ENCODE results near the gene LRBA.

LRBA gene

DNA sequence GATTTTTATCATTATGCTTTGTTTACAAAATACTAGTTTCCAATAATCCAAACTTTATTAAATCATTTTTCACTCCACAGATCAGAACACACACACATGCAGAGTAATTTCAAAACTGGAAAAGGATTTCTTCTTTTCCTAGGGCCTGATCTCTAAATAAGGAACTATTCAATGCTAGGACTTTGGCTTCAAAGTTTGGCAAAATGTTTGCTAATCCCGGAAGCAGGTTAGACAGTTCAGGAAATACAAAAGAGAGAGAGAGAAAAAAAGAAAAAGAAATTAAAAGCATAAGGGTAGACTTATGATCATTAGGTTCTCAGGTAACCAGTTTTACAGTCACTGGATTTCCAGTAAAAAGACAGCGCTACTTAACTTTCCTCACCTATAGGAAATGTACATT, 725.9 kb downstream of the LRBA start:
- in situ Hi-C loops (cut with MboI; ENCODE audit: low sequenced_read_pairs, unreplicated experiment): no loop called here

DNA sequence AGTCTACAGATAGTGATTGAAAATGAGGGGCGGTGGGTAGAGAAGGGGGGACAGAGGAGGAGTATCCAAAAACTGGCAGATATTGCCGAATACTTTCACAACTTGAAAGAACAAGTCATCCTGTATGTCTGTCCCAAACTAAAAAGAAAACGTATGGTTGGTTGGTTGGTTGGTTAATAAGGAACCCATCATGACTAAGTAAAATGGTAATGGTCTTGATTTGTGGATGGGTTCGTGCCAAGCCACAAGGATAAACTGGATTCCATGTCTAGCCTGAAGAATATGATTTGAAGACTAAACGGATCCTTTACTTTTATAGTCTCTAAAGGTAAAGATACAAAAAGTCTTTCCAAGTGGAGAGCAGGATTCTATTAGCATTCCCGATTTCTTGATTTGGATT, 728.4 kb downstream of the LRBA start:
- no peak for DNase-seq (ENCODE audit: low spot score)
- in situ Hi-C loops (cut with MboI; ENCODE audit: low sequenced_read_pairs, unreplicated experiment): no loop called here
- TF ChIP-seq, protein P1, sequence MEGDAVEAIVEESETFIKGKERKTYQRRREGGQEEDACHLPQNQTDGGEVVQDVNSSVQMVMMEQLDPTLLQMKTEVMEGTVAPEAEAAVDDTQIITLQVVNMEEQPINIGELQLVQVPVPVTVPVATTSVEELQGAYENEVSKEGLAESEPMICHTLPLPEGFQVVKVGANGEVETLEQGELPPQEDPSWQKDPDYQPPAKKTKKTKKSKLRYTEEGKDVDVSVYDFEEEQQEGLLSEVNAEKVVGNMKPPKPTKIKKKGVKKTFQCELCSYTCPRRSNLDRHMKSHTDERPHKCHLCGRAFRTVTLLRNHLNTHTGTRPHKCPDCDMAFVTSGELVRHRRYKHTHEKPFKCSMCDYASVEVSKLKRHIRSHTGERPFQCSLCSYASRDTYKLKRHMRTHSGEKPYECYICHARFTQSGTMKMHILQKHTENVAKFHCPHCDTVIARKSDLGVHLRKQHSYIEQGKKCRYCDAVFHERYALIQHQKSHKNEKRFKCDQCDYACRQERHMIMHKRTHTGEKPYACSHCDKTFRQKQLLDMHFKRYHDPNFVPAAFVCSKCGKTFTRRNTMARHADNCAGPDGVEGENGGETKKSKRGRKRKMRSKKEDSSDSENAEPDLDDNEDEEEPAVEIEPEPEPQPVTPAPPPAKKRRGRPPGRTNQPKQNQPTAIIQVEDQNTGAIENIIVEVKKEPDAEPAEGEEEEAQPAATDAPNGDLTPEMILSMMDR (IDR thresholded peaks at IDR 0.05; ENCODE audit: borderline replicate concordance, control extremely low read depth, extremely low read depth, insufficient read depth, missing control alignments): no peak

More for the DNA sequence above, 725.9 kb downstream of the LRBA start:
- TF ChIP-seq, protein P1 (IDR thresholded peaks at IDR 0.05; ENCODE audit: borderline replicate concordance, control extremely low read depth, extremely low read depth, insufficient read depth, missing control alignments): no peak
- DNase-seq (ENCODE audit: low spot score): no peak

DNA sequence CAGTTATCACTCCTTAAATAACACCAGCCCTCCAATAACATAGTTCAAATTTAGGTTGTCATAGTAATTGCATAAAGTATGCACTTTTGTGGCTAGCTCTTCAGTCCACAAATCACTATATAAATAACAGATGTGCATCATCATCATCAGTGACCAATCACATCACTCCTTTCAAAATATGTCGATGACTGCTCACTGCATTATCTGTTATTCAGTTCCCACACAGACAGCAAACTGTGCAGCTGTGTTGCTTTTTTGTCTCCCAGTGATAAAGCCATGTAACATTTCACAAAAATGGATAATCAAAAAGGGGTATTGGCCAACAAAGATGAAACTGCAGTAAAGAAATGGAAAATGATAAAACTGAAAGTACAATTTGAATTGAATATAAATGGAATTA, 731.4 kb downstream of the LRBA start:
- no peak for DNase-seq (ENCODE audit: low spot score)
- in situ Hi-C loops (cut with MboI; ENCODE audit: low sequenced_read_pairs, unreplicated experiment): no loop called here
- TF ChIP-seq, protein P1 (IDR thresholded peaks at IDR 0.05; ENCODE audit: borderline replicate concordance, control extremely low read depth, extremely low read depth, insufficient read depth, missing control alignments): no peak

DNA sequence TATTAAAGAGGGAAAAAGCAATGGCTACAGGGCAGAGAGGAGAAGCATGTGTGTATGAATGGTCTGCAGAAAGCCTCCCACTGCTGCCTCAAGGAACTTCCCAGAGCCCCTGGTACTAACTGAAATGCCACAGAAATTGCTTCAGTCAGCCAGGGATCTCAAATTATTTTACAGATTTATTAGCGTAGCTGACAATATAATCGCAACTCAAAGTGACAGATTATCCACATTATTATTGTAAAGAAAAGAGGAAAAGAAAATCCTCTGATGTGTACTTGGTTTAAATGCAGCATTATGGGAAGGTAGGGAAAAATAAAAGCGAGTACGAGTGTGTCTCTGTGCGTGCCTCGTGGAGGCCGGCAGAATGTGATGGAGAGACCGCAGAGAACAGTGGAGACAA, 734.1 kb downstream of the LRBA start:
- in situ Hi-C loops (cut with MboI; ENCODE audit: low sequenced_read_pairs, unreplicated experiment): no loop called here
- DNase-seq (ENCODE audit: low spot score): no peak
- TF ChIP-seq, protein P1 (IDR thresholded peaks at IDR 0.05; ENCODE audit: borderline replicate concordance, control extremely low read depth, extremely low read depth, insufficient read depth, missing control alignments): no peak

DNA sequence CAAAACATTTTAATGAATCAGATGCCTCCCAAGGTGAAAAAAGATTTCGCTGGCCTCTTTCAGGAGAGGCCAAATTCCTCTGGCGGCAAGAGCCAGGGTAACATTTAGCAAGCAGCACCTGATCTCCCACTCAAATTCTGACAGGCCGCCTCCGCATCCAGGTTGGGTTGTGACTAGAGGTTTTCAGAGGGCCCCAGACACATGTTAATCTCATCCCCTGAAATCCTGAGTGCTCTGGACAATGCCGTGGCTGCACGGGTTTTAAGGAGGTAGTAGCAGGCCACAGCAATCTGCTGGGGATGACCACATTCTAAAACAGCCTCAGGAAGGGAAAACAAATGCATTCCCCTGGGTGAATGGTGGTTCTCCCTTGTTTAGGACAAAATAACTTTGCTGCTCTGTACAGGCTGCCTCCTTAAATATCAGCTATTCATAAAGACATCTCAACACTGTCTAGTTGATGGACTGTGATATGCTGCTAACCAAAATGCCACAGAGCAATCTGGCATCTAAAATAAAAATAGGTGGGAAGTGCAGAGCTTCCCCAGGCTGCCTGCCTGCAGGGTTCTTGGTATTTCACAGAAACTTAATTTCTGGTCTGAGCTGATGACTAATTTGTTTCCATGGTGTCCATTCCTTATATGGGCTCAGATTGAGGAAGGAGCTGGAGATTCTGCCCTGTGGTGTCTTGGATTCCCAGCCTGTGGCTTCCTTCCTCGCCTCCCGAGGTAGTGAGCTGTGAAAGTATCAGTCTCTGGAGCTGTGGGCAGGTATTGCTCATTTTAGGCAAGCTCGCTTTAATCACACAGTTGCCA, 734.8 kb downstream of the LRBA start:
- TF ChIP-seq, protein P1 (IDR thresholded peaks at IDR 0.05; ENCODE audit: borderline replicate concordance, control extremely low read depth, extremely low read depth, insufficient read depth, missing control alignments): no peak
- DNase-seq (ENCODE audit: low spot score): no peak
- in situ Hi-C loops (cut with MboI; ENCODE audit: low sequenced_read_pairs, unreplicated experiment): no loop called here

DNA sequence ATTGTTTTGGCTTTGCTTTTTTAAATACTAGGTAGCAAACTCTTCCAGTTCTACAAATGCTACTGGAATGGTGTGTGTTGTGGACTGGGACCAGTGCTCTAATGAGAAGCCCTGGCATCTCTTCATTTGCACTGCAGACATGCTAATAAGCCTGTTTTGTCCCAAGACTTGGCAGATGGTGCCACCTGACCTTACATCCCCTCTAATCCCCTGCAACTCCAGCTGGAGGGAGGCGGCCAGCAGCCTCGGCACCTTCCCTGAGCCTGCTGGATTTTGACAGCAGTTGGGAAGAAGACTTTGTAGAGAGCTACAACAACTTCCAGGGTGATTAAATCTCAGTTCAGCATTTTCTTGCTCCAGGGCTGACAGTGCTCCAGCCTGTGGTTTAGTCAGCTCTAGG, 736.9 kb downstream of the LRBA start:
- in situ Hi-C loops (cut with MboI; ENCODE audit: low sequenced_read_pairs, unreplicated experiment): no loop called here
- no peak for DNase-seq (ENCODE audit: low spot score)
- TF ChIP-seq, protein P1 (IDR thresholded peaks at IDR 0.05; ENCODE audit: borderline replicate concordance, control extremely low read depth, extremely low read depth, insufficient read depth, missing control alignments): no peak
